ENCODE results near the gene KDM7A. TPM values are rescaled to one million over a fixed set of nuclear protein-coding genes. Genes with fewer than 3 reads are reported as not detected.

The KDM7A gene
- polyA plus RNA-seq, 1 experiment = 2.9 TPM

- CTCF ChIA-PET = interaction anchor here (0.6 kb wide), 1 partner anchor 378 kb away, joined by 3 read pairs; no protein-coding TSS in a partner anchor
- H3K4me3 ChIP-seq (ENCODE audit: low read depth, low read length) = no peak overlapping the region
- H3K36me3 ChIP-seq (ENCODE audit: control insufficient read depth, insufficient read depth, low read length) = no peaks in the 10 kb centered on the region
- H3K27me3 ChIP-seq (ENCODE audit: control insufficient read depth, insufficient read depth, low read length) = no peaks in the 10 kb centered on the region
- no peak for DNase-seq (ENCODE audit: low read depth)
- POLR2A ChIA-PET = no interaction called here
- no peak for TF ChIP-seq CTCF (IDR thresholded peaks at IDR 0.05; ENCODE audit: insufficient read depth, low read depth, low read length)
Measured at GRCh38 chr7:140051820-140052219, 125.0 kb downstream of the KDM7A start.

GRCh38 chr7:140050100-140050499 lies 126.7 kb downstream of the KDM7A start:
- no peak for TF ChIP-seq CTCF (IDR thresholded peaks at IDR 0.05; ENCODE audit: insufficient read depth, low read depth, low read length)
- Histone ChIP-seq H3K4me3 (ENCODE audit: low read depth, low read length) (no peak overlapping the region), H3K27me3 (ENCODE audit: control insufficient read depth, insufficient read depth, low read length) (no peaks in the 10 kb centered on the region), H3K36me3 (ENCODE audit: control insufficient read depth, insufficient read depth, low read length) (no peaks in the 10 kb centered on the region)
- ChIA-PET POLR2A (no interaction called here), CTCF (no interaction called here)
- no peak for DNase-seq (ENCODE audit: low read depth)

DNA sequence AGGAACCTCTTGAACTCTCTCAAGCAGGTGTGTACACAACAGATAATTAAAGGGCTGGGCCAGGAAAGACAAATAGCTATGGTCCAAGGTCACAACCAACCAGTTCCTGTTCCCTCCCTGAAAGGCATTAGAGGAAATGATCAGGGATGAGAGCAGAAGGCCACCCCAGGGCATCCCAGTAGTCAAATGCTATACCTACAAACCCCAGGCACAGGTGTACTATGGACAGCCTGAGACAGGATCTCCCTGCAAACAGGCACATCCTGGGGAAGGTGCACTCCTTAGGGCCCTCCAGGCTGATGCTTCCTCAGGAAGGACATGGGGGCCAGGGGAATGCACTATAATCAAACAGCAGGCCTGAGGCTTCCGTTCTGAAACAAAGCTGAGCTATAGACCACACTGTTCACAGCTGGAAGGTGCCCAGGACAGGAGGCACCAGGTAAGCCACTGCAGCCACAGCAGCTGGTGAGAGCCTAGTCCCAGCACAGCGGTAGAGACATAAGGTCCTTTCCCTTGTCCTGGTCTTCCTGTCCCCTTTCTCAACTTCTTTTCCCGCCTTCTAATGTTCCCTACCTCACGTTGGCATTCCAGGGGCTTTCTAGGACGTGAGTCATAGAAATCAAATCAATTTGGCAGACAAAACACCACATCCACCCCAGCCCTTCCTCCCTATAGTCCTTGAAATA lies 127.3 kb downstream of the KDM7A start:
- Histone ChIP-seq H3K4me3 (ENCODE audit: low read depth, low read length) (no peak overlapping the region), H3K36me3 (ENCODE audit: control insufficient read depth, insufficient read depth, low read length) (no peaks in the 10 kb centered on the region), H3K27me3 (ENCODE audit: control insufficient read depth, insufficient read depth, low read length) (no peaks in the 10 kb centered on the region)
- DNase-seq (ENCODE audit: low read depth) = no peak
- POLR2A ChIA-PET = no interaction called here
- TF ChIP-seq CTCF (IDR thresholded peaks at IDR 0.05; ENCODE audit: insufficient read depth, low read depth, low read length) = no peak
- CTCF ChIA-PET = no interaction called here

GRCh38 chr7:140048989-140049338 lies 127.8 kb downstream of the KDM7A start:
- DNase-seq (ENCODE audit: low read depth) = no peak
- POLR2A ChIA-PET = no interaction called here
- Histone ChIP-seq H3K4me3 (ENCODE audit: low read depth, low read length) (no peak overlapping the region), H3K27me3 (ENCODE audit: control insufficient read depth, insufficient read depth, low read length) (no peaks in the 10 kb centered on the region), H3K36me3 (ENCODE audit: control insufficient read depth, insufficient read depth, low read length) (no peaks in the 10 kb centered on the region)
- no peak for TF ChIP-seq CTCF (IDR thresholded peaks at IDR 0.05; ENCODE audit: insufficient read depth, low read depth, low read length)
- CTCF ChIA-PET = no interaction called here

GRCh38 chr7:140048138-140048537 lies 128.6 kb downstream of the KDM7A start:
- POLR2A ChIA-PET = no interaction called here
- no peaks in the 10 kb centered on the region for H3K27me3 ChIP-seq (ENCODE audit: control insufficient read depth, insufficient read depth, low read length)

More at GRCh38 chr7:140048138-140048537, 128.6 kb downstream of the KDM7A start:
- CTCF ChIA-PET = no interaction called here
- Histone ChIP-seq H3K36me3 (ENCODE audit: control insufficient read depth, insufficient read depth, low read length) (no peaks in the 10 kb centered on the region), H3K4me3 (ENCODE audit: low read depth, low read length) (no peak overlapping the region)
- TF ChIP-seq CTCF (IDR thresholded peaks at IDR 0.05; ENCODE audit: insufficient read depth, low read depth, low read length) = no peak
- no peak for DNase-seq (ENCODE audit: low read depth)
